ENCODE results near the gene CELA2A.
"Not testable (repeated sequence)": the region's sequence is repeated elsewhere in the genome, so short reads cannot be mapped to it uniquely, and the experiment has no call there.

CELA2A gene

DNA sequence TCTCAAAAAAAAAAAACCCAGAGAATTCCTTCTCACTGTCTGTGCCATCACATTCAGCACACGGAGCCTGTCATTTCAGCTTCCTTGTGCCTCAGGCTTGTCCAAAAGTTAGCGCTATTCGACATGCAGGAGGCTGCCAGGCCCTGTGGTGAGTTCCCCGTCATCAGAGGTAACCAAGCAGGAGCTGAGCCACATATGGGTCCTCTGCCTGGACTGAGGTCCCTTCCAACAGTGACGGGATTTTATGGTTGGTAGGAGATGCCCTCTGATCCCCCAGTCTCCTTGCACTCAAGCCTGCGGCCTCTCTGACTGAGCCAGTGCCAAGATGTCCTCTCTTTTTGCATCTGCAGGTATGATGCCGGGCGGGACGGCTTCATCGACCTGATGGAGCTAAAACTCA is 31.0 kb upstream of the CELA2A start:
- H3K4me3 ChIP-seq (ENCODE audit: low read depth, low read length), result no peak overlapping the region
- TF ChIP-seq CTCF (IDR thresholded peaks at IDR 0.05; ENCODE audit: borderline replicate concordance, insufficient read depth, low read depth, low read length), result no peak

- TF ChIP-seq CTCF (IDR thresholded peaks at IDR 0.05; ENCODE audit: borderline replicate concordance, insufficient read depth, low read depth, low read length), result no peak
- no peak overlapping the region for H3K4me3 ChIP-seq (ENCODE audit: low read depth, low read length)
These were observed 30.6 kb upstream of the CELA2A start for GRCh38 chr1:15425958-15426357.

DNA sequence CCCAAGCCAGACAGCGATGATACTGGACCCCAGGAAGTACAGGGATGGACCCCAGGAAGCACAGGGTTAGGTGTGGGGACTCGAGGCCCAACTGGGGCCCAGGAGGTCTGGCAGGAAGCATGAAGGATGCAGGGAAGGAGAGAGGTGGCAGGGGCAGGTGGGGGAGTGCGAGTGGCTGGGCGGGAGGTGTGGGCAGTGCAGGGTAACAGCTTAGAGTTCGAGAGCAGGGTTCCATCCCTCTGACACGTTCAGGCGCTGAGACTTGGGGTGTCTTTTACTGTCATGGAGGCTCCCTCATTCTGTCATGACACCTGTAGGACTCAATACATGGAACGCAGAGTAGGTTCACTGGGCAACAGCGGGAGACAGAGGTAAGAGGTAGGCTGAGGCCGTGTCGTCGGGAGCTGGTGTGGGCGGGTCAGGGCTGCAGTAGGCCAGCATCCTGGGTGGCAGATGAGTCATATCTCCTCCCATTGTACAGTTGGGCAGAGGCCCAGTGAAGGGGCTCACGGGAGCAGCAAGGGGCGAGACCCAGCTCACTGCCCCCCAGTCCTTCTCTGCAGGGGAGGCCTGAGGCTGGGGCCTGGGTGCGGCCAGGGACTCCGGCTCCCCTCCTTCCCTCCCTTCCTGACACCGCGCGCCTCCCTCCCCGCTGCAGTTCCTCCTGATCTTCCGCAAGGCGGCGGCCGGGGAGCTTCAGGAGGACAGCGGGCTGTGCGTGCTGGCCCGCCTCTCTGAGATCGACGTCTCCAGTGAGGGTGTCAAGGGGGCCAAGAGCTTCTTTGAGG is 29.8 kb upstream of the CELA2A start:
- no peak overlapping the region for H3K4me3 ChIP-seq (ENCODE audit: low read depth, low read length)
- no peak for TF ChIP-seq CTCF (IDR thresholded peaks at IDR 0.05; ENCODE audit: borderline replicate concordance, insufficient read depth, low read depth, low read length)

DNA sequence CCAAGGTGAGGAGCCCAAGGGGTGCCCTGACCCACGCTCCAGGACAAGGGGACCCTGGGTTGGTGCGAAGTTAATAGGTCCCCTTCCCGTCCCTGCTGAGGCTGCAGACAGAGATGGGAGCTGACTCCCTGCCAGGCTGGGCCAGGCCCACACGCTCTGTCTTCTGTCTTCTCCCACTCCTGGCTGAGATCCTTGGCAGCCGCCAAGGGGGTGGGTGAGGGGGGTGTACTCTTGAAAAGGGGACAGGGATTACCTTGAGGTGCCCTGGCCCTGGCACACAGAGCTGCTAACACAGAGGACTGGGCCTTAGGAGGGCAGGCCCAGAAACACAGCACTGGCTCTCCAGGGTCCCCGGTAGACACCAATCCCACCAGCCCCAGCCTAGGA is 29.3 kb upstream of the CELA2A start:
- no peak for TF ChIP-seq CTCF (IDR thresholded peaks at IDR 0.05; ENCODE audit: borderline replicate concordance, insufficient read depth, low read depth, low read length)
- no peak overlapping the region for H3K4me3 ChIP-seq (ENCODE audit: low read depth, low read length)

- not testable (repeated sequence) for H3K4me3 ChIP-seq (ENCODE audit: low read depth, low read length)
These were observed 28.3 kb upstream of the CELA2A start for GRCh38 chr1:15428252-15428651.

GRCh38 chr1:15428815-15429435 is 27.6 kb upstream of the CELA2A start:
- no peak for TF ChIP-seq CTCF (IDR thresholded peaks at IDR 0.05; ENCODE audit: borderline replicate concordance, insufficient read depth, low read depth, low read length)
- H3K4me3 ChIP-seq (ENCODE audit: low read depth, low read length), result no peak overlapping the region

GRCh38 chr1:15429701-15430149 is 26.8 kb upstream of the CELA2A start:
- no peak overlapping the region for H3K4me3 ChIP-seq (ENCODE audit: low read depth, low read length)
- TF ChIP-seq CTCF (IDR thresholded peaks at IDR 0.05; ENCODE audit: borderline replicate concordance, insufficient read depth, low read depth, low read length), result no peak

Data from GM12875 (cell line).